ENCODE results near the gene DDAH2. TPM values are rescaled to one million over a fixed set of nuclear protein-coding genes. Genes with fewer than 3 reads are reported as not detected.
A peak's percentile ranks its signal among the peaks of the same experiment; 100 is the strongest.

The DDAH2 gene
- total RNA-seq, 1 donor from 2014 or later = 108 TPM

- Histone ChIP-seq H3K4me1 (no peaks in the 10 kb centered on the region), H3K9me3 (no peaks in the 10 kb centered on the region), H3K27ac (no peak overlapping the region), H3K4me3 (no peak overlapping the region), H3K27me3 (no peaks in the 10 kb centered on the region), H3K36me3 (no peaks in the 10 kb centered on the region)
- intact Hi-C loops (cut with DNase I) = no loop called here
- DNase-seq (ENCODE audit: extremely low spot score in 2 of 2) = no peak
- no peak for TF ChIP-seq POLR2AphosphoS5 (IDR thresholded peaks at IDR 0.05; ENCODE audit: insufficient read depth in 1 of 2, low read depth in 1 of 2)
- TF ChIP-seq POLR2A (IDR thresholded peaks at IDR 0.05) = no peak
- TF ChIP-seq, protein P1, sequence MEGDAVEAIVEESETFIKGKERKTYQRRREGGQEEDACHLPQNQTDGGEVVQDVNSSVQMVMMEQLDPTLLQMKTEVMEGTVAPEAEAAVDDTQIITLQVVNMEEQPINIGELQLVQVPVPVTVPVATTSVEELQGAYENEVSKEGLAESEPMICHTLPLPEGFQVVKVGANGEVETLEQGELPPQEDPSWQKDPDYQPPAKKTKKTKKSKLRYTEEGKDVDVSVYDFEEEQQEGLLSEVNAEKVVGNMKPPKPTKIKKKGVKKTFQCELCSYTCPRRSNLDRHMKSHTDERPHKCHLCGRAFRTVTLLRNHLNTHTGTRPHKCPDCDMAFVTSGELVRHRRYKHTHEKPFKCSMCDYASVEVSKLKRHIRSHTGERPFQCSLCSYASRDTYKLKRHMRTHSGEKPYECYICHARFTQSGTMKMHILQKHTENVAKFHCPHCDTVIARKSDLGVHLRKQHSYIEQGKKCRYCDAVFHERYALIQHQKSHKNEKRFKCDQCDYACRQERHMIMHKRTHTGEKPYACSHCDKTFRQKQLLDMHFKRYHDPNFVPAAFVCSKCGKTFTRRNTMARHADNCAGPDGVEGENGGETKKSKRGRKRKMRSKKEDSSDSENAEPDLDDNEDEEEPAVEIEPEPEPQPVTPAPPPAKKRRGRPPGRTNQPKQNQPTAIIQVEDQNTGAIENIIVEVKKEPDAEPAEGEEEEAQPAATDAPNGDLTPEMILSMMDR (IDR thresholded peaks at IDR 0.05) = no peak
Observed at GRCh38 chr6:31749301-31750036, 20.4 kb upstream of the DDAH2 start.

GRCh38 chr6:31744422-31744821 lies 15.3 kb upstream of the DDAH2 start:
- TF ChIP-seq POLR2AphosphoS5 (IDR thresholded peaks at IDR 0.05; ENCODE audit: insufficient read depth in 1 of 2, low read depth in 1 of 2) = no peak
- TF ChIP-seq POLR2A (IDR thresholded peaks at IDR 0.05) = no peak
- no peaks in the 10 kb centered on the region for H3K9me3 ChIP-seq
- intact Hi-C loops (cut with DNase I) = no loop called here
- no peak overlapping the region for H3K4me3 ChIP-seq
- no peak overlapping the region for H3K27ac ChIP-seq
- peaks cover 10% of the 10 kb centered on the region for H3K4me1 ChIP-seq
- no peaks in the 10 kb centered on the region for H3K27me3 ChIP-seq
- H3K36me3 ChIP-seq = no peaks in the 10 kb centered on the region
- no peak for DNase-seq (ENCODE audit: extremely low spot score in 2 of 2)

GRCh38 chr6:31742894-31743293 lies 13.8 kb upstream of the DDAH2 start:
- Histone ChIP-seq H3K36me3 (no peaks in the 10 kb centered on the region), H3K4me3 (no peak overlapping the region), H3K27me3 (no peaks in the 10 kb centered on the region), H3K27ac (no peak overlapping the region), H3K9me3 (no peaks in the 10 kb centered on the region), H3K4me1 (peaks cover 25% of the 10 kb centered on the region)
- DNase-seq (ENCODE audit: extremely low spot score in 2 of 2) = no peak
- TF ChIP-seq, protein P1 (IDR thresholded peaks at IDR 0.05) = no peak
- TF ChIP-seq POLR2AphosphoS5 (IDR thresholded peaks at IDR 0.05; ENCODE audit: insufficient read depth in 1 of 2, low read depth in 1 of 2) = no peak
- intact Hi-C loops (cut with DNase I) = no loop called here

DNA sequence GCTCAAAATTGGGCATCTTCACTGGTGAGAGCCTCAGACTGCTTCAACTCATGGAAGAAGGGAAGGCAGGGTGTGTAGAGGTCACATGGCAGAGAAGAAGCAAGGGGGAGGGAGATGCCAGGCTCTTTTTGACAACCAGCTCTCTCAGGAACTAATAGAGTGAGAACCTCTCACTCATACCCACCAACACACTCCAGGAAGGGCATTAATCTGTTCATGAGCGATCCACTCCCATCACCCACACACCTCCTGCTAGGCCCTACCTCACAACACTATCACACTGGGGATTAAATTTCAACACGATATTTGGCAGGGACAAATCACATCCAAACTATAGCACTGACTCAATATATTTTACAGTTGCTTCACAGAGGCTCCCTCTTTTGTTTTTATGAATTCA lies 12.7 kb upstream of the DDAH2 start:
- Histone ChIP-seq H3K36me3 (no peaks in the 10 kb centered on the region), H3K27ac (no peak overlapping the region), H3K9me3 (no peaks in the 10 kb centered on the region), H3K4me3 (no peak overlapping the region), H3K27me3 (no peaks in the 10 kb centered on the region), H3K4me1 (peaks cover 36% of the 10 kb centered on the region)
- TF ChIP-seq POLR2A (IDR thresholded peaks at IDR 0.05) (no peak), POLR2AphosphoS5 (IDR thresholded peaks at IDR 0.05; ENCODE audit: insufficient read depth in 1 of 2, low read depth in 1 of 2) (no peak)
- TF ChIP-seq, protein P1 (IDR thresholded peaks at IDR 0.05) = no peak
- intact Hi-C loops (cut with DNase I) = no loop called here
- no peak for DNase-seq (ENCODE audit: extremely low spot score in 2 of 2)

DNA sequence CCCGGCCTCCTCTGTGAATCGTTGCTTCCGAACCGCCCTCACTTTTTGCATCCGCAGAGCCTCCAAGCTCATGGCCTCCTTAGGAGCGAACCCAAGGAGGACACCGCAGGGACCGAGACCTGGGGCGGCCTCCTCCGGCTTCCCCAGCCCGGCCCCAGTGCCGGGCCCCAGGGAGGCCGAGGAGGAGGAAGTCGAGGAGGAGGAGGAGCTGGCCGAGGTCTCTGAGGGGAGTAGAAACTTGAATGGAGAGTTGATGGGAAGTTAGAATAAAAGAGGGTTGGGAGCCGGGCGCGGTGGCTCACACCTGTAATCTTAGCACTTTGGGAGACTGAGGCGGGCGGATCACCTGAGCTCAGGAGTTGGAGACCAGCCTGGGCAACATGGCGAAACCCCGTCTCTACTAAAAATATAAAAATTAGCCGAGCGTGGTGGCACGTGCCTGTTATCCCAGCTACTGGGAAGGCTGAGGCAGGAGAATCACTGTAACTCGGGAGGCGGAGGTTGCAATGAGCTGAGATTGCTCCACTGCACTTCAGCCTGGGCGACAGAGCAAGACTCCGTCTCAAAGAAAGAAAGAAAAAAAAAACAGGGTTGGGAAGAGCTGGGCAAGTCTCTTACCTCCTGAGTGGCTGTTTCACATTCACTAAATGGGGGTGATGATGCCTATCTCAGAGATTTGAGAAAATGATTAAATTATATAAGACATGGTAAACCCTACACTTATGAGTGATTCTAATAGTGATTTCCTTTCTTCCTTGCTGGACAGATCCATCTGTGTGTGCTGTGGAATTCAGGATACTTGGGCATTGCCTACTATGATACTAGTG lies 11.5 kb upstream of the DDAH2 start:
- peak overlapping the region; percentile 65 to 86 for H3K4me3 ChIP-seq
- H3K9me3 ChIP-seq = no peaks in the 10 kb centered on the region
- H3K27me3 ChIP-seq = no peaks in the 10 kb centered on the region
- H3K36me3 ChIP-seq = no peaks in the 10 kb centered on the region
- TF ChIP-seq POLR2A (IDR thresholded peaks at IDR 0.05) = no peak
- TF ChIP-seq, protein P1 (IDR thresholded peaks at IDR 0.05) = no peak
- TF ChIP-seq POLR2AphosphoS5 (IDR thresholded peaks at IDR 0.05; ENCODE audit: insufficient read depth in 1 of 2, low read depth in 1 of 2) = no peak
- intact Hi-C loops (cut with DNase I) = no loop called here
- DNase-seq (ENCODE audit: extremely low spot score in 2 of 2) = no peak
- H3K27ac ChIP-seq = peak overlapping the region; percentile 96
- H3K4me1 ChIP-seq = peaks cover 40% of the 10 kb centered on the region

Measured in vagina (tissue), 2 donors.